ENCODE data around the gene RPL9.

GRCh38 chr4:39452860-39453587 is 5.7 kb downstream of the RPL9 start:
- TF ChIP-seq CTCF (IDR thresholded peaks at IDR 0.05), result no peak
- TF ChIP-seq POLR2A (IDR thresholded peaks at IDR 0.05), result no peak
- no peak for TF ChIP-seq EP300 (IDR thresholded peaks at IDR 0.05)
- TF ChIP-seq POLR2AphosphoS5 (IDR thresholded peaks at IDR 0.05), result peak in 1 of 4 donors; percentile 5

Measured in sigmoid colon (tissue), 4 donors.